ENCODE data around the gene PWP2.
"Not testable (repeated sequence)": the region's sequence is repeated elsewhere in the genome, so short reads cannot be mapped to it uniquely, and the experiment has no call there.

The PWP2 gene

DNA sequence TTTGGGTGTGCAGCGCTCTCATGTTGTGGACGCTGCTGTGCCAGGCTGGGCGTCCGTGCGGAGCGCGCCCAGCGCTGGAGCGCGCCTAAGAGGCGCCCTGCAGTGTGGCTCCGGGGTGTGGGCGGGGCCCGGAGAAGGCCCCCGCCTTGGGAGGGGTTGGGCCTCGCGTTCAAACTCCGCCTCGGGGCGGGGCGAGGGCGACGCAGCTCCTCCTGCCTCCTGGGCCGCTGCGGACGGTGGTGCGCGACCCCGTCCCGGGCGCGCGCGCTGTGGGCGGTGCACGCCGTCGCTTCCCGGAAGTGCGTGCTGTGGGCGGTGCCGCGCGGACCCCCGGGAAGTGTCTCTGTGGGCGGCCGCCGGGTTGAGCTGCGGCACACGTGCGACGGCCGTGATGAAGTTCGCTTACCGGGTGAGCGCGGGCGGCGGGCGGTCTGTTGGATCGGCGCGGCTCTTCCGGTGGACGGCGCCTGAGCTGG, at the start of gene PWP2:
TSS of gene PWP2 (plus strand) at position 374 of the 476 bp plus-strand sequence. CDS start at position 392, 18 bp downstream.
- DNase-seq (ENCODE audit: low read depth in 2 of 2): not testable (repeated sequence)

- DNase-seq (ENCODE audit: low read depth in 2 of 2): no peak
Measured at GRCh38 chr21:44057960-44058651, 49.1 kb upstream of the PWP2 start.

- no peak for DNase-seq (ENCODE audit: low read depth in 2 of 2)
Measured at GRCh38 chr21:44058652-44058964, 48.6 kb upstream of the PWP2 start.

- DNase-seq (ENCODE audit: low read depth in 2 of 2): no peak
Measured at GRCh38 chr21:44058981-44059380, 48.2 kb upstream of the PWP2 start.

- no peak for DNase-seq (ENCODE audit: low read depth in 2 of 2)
Measured at GRCh38 chr21:44059710-44060109, 47.5 kb upstream of the PWP2 start.

GRCh38 chr21:44062380-44062779, 44.8 kb upstream of the PWP2 start:
- no peak for DNase-seq (ENCODE audit: low read depth in 2 of 2)

GRCh38 chr21:44063151-44063912, 43.9 kb upstream of the PWP2 start:
- no peak for DNase-seq (ENCODE audit: low read depth in 2 of 2)

GRCh38 chr21:44064852-44065403, 42.3 kb upstream of the PWP2 start:
- no peak for DNase-seq (ENCODE audit: low read depth in 2 of 2)

- DNase-seq (ENCODE audit: low read depth in 2 of 2): no peak
Measured at GRCh38 chr21:44065428-44065827, 41.8 kb upstream of the PWP2 start.

GRCh38 chr21:44066116-44066515, 41.1 kb upstream of the PWP2 start:
- no peak for DNase-seq (ENCODE audit: low read depth in 2 of 2)

GRCh38 chr21:44067011-44067839, 40.0 kb upstream of the PWP2 start:
- no peak for DNase-seq (ENCODE audit: low read depth in 2 of 2)

- no peak for DNase-seq (ENCODE audit: low read depth in 2 of 2)
Measured at GRCh38 chr21:44070391-44070790, 36.8 kb upstream of the PWP2 start.

DNA sequence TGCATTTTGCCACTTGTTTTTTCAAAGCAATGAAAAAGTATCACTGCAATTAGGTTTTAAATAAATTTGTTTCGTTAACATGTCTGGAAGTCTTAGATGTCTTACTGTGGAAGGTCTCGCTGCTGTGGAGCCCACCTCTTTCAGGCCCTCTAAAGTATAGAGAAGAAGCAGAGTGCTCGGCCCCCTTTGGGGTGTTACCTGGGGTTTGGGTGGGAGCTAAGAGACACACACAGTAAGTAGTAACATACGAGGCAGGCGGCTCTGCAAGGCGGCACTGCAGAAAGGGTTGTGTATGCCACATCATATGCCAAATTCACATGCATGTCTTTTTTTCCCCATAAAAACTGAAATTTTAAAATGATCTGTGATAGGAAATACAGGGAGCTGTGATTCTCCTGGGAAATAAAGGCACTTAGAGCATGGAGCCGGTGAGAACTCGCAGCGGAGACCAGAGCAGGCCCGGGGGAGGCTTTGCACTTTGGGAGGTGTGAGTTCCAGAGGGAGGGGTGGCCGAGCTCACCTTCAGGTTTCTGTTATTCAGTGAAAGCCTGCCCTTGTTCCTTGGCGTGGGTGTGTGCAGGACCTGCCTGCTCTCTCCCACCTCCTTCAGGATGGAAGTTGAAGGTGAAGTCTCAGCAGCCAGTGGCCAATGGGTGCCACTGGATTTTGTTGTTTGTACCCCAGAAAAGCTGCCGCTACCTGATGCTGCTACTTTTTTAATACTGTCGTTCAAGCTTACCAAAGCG, 35.7 kb upstream of the PWP2 start:
- no peak for DNase-seq (ENCODE audit: low read depth in 2 of 2)

- no peak for DNase-seq (ENCODE audit: low read depth in 2 of 2)
Measured at GRCh38 chr21:44072111-44072510, 35.1 kb upstream of the PWP2 start.

GRCh38 chr21:44074315-44074958, 32.8 kb upstream of the PWP2 start:
- DNase-seq (ENCODE audit: low read depth in 2 of 2): no peak

DNA sequence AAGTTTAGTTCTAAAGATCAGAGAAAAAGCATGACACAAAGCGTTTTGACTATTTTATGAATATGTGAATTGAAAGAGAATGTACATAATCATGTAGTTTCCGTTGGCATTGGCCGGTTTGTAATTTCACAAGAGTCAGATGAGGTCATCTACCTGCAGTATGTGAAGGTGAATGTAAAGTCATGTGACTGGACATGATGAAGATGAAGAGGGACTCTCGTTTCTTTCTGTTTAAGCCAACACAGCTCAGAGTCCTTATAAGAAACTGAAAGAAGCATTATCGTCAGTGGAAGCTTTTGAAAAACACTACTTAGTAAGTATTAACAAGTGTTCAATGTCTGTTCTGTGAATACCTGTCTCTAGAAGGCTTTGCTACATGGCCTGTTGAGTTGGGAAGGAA, 30.9 kb upstream of the PWP2 start:
- DNase-seq (ENCODE audit: low read depth in 2 of 2): no peak

DNA sequence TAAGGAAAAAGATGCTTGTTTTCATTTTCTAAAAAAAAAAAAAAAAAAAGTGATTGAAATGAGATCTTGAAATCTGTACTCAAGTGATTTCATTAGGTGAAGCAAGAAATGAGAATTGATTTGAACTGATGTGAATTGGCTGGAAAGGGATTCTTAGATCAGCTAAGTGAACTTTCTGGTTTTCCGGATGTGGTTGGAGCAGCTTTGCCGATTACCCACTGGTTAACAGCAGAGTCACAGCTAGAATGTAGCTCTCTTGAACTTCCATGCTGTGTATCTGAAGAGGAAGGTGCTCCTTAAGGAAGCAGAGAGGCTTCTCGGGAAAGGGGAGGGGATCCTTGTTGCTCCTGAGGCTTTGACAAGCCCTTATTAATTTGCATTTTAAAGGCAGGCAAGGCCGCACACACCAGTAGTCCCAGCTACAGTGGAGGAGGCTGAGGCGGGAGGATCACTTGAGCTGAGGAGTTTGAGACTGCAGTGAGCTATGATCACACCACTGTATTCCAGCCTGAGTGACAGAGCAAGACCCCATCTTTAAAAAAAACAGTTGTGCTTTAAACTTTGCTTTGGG, 28.7 kb upstream of the PWP2 start:
- no peak for DNase-seq (ENCODE audit: low read depth in 2 of 2)

- DNase-seq (ENCODE audit: low read depth in 2 of 2): no peak
Measured at GRCh38 chr21:44079446-44079845, 27.8 kb upstream of the PWP2 start.

DNA sequence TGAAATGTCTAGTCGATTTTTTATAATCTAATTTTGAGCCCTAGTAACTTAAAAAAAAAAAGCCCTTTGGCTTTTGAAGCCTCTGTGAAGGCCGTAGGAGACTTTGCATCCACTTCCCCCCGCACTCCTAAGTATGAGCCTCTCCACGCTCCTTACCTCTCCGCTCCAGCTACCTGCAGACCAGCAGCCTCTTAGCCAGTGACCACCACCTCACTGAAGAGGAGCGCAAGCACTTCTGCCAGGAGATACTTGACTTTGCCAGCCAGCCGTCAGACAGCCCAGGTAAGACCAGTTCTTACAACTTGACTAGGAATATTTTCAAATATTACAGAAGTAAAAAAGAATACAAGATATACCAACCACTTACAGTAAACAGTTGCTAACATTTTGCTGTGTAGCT, 27.4 kb upstream of the PWP2 start:
- no peak for DNase-seq (ENCODE audit: low read depth in 2 of 2)

- DNase-seq (ENCODE audit: low read depth in 2 of 2): no peak
Measured at GRCh38 chr21:44082648-44083440, 24.4 kb upstream of the PWP2 start.
